ENCODE results near the gene WEE1.

DNA sequence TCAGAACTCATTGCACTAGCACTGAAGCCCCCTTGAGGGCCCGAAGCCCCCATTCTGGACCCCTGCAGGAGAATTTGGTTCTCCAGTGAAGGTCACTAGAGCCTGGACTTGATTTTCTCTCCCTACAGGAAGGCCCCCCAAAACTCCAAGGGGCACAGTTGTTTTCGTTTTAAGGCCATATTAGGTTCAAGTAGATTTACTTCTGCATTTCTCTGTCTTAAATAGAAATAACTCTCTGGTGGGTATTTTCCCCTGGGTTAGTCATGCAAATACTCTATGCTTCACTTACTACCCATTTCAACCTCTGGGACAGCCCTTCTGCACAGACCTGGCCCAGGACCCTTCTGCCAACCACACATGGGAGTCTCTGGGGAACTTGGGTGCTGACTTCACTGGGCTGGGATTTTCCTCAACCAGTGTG, 41.6 kb downstream of the WEE1 start:
- TF ChIP-seq, protein P1, sequence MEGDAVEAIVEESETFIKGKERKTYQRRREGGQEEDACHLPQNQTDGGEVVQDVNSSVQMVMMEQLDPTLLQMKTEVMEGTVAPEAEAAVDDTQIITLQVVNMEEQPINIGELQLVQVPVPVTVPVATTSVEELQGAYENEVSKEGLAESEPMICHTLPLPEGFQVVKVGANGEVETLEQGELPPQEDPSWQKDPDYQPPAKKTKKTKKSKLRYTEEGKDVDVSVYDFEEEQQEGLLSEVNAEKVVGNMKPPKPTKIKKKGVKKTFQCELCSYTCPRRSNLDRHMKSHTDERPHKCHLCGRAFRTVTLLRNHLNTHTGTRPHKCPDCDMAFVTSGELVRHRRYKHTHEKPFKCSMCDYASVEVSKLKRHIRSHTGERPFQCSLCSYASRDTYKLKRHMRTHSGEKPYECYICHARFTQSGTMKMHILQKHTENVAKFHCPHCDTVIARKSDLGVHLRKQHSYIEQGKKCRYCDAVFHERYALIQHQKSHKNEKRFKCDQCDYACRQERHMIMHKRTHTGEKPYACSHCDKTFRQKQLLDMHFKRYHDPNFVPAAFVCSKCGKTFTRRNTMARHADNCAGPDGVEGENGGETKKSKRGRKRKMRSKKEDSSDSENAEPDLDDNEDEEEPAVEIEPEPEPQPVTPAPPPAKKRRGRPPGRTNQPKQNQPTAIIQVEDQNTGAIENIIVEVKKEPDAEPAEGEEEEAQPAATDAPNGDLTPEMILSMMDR (IDR thresholded peaks at IDR 0.05; ENCODE audit: poor library complexity, severe bottlenecking): no peak
- TF ChIP-seq, protein P2, sequence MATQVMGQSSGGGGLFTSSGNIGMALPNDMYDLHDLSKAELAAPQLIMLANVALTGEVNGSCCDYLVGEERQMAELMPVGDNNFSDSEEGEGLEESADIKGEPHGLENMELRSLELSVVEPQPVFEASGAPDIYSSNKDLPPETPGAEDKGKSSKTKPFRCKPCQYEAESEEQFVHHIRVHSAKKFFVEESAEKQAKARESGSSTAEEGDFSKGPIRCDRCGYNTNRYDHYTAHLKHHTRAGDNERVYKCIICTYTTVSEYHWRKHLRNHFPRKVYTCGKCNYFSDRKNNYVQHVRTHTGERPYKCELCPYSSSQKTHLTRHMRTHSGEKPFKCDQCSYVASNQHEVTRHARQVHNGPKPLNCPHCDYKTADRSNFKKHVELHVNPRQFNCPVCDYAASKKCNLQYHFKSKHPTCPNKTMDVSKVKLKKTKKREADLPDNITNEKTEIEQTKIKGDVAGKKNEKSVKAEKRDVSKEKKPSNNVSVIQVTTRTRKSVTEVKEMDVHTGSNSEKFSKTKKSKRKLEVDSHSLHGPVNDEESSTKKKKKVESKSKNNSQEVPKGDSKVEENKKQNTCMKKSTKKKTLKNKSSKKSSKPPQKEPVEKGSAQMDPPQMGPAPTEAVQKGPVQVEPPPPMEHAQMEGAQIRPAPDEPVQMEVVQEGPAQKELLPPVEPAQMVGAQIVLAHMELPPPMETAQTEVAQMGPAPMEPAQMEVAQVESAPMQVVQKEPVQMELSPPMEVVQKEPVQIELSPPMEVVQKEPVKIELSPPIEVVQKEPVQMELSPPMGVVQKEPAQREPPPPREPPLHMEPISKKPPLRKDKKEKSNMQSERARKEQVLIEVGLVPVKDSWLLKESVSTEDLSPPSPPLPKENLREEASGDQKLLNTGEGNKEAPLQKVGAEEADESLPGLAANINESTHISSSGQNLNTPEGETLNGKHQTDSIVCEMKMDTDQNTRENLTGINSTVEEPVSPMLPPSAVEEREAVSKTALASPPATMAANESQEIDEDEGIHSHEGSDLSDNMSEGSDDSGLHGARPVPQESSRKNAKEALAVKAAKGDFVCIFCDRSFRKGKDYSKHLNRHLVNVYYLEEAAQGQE (IDR thresholded peaks at IDR 0.05; ENCODE audit: borderline replicate concordance): no peak
- TF ChIP-seq RAD21 (conservative IDR thresholded peaks at IDR 0.05): no peak
- TF ChIP-seq EZH2 (IDR thresholded peaks at IDR 0.05; ENCODE audit: borderline replicate concordance, insufficient read depth, low read length, poor library complexity, severe bottlenecking): no peak
- TF ChIP-seq MXI1 (conservative IDR thresholded peaks at IDR 0.05; ENCODE audit: poor library complexity, severe bottlenecking): no peak
- no peak for TF ChIP-seq POLR2AphosphoS5 (IDR thresholded peaks at IDR 0.05)
- TF ChIP-seq TAF1 (IDR thresholded peaks at IDR 0.05; ENCODE audit: low read depth): no peak
